Activated CD4-positive, alpha-beta T cell treated with anti-CD3 and anti-CD28 coated beads for 36 hours (primary cell): Measurements from ENCODE around the gene POP7. TPM values are rescaled to one million over a fixed set of nuclear protein-coding genes. Genes with fewer than 3 reads are reported as not detected.

Source experiments
- ATAC-seq: fragments of 200-7000 bp; cut with Tn5 transposase; one replicate; pipeline ENCODE4 v1.10.0; 2021; ENCODE audit warnings: mild to moderate bottlenecking, moderate library complexity
- CTCF ChIA-PET: fragments of 350-600 bp; sonication (Branson Sonifier 250); formaldehyde crosslinking; loops from one replicate; lab custom pipeline; 2021; ENCODE audit warnings: antibody characterized with exemption; lab: Charles Lee
- POLR2A ChIA-PET: fragments of 350-600 bp; sonication (Branson Sonifier 250); formaldehyde crosslinking; loops from one replicate; lab custom pipeline; 2021; ENCODE audit warnings: antibody characterized with exemption, inconsistent platforms; lab: Charles Lee
- DNase-seq: peaks from one replicate; pipeline ENCODE4 v3.0.0-alpha.2; 2020
- H3K27ac Mint-ChIP-seq: one replicate; pipeline ENCODE4 v1.8.0; 2021; ENCODE audit warnings: mixed read lengths
- H3K27me3 Mint-ChIP-seq: one replicate; pipeline ENCODE4 v1.8.0; 2021; ENCODE audit warnings: mixed read lengths
- H3K36me3 Mint-ChIP-seq: one replicate; pipeline ENCODE4 v1.8.0; 2021; ENCODE audit warnings: low read depth, mixed read lengths
- H3K4me1 Mint-ChIP-seq: one replicate; pipeline ENCODE4 v1.8.0; 2021; ENCODE audit warnings: mixed read lengths
- H3K4me3 Mint-ChIP-seq: one replicate; pipeline ENCODE4 v1.8.0; 2021; ENCODE audit warnings: mild to moderate bottlenecking, moderate library complexity, mixed read lengths
- H3K9me3 Mint-ChIP-seq: one replicate; pipeline ENCODE4 v1.8.0; 2021; ENCODE audit warnings: low read depth, mixed read lengths
- intact Hi-C, 2 experiments: fragments of 100-400 bp; cut with DNase I in 1 of 2; cut with micrococcal nuclease in 1 of 2; formaldehyde crosslinking; loops; one replicate each; pipeline versions ENCODE4 v1.14.2 to v1.15.1; 2022 to 2024; cut with DNase I, micrococcal nuclease
- total RNA-seq, 2 experiments: library from RNA; stranded (reverse); gene quantifications; one replicate each; pipeline ENCODE4 v1.2.3, GENCODE V29; 2021

Gene POP7
- total RNA-seq, 2 experiments from 2014 or later, result 46.1 to 59.4 TPM

GRCh38 chr7:100685049-100685605, 20.8 kb upstream of the POP7 start:
- intact Hi-C loops, result no loop called here
- no peak for ATAC-seq
- no peak for DNase-seq
- Mint-ChIP-seq H3K27me3 (no peaks in the 10 kb centered on the region), H3K36me3 (peaks cover 14% of the 10 kb centered on the region), H3K4me3 (no peak overlapping the region), H3K9me3 (no peaks in the 10 kb centered on the region), H3K4me1 (peaks cover 28% of the 10 kb centered on the region), H3K27ac (no peak overlapping the region)
- ChIA-PET CTCF (no interaction called here), POLR2A (no interaction called here)

- POLR2A ChIA-PET, result no interaction called here
These were observed 20.2 kb upstream of the POP7 start for GRCh38 chr7:100685631-100686145.

GRCh38 chr7:100686201-100686821, 19.6 kb upstream of the POP7 start:
- POLR2A ChIA-PET, result no interaction called here
- Mint-ChIP-seq H3K4me3 (no peak overlapping the region), H3K27me3 (no peaks in the 10 kb centered on the region), H3K4me1 (peaks cover 23% of the 10 kb centered on the region), H3K36me3 (peaks cover 13% of the 10 kb centered on the region), H3K9me3 (no peaks in the 10 kb centered on the region), H3K27ac (no peak overlapping the region)
- CTCF ChIA-PET, result no interaction called here
- intact Hi-C loops, result no loop called here
- no peak for ATAC-seq
- DNase-seq, result no peak

More at GRCh38 chr7:100685631-100686145, 20.2 kb upstream of the POP7 start:
- intact Hi-C loops, result no loop called here
- H3K4me1 Mint-ChIP-seq, result peaks cover 23% of the 10 kb centered on the region
- no peak overlapping the region for H3K4me3 Mint-ChIP-seq
- no peaks in the 10 kb centered on the region for H3K27me3 Mint-ChIP-seq
- no peak for ATAC-seq
- no peaks in the 10 kb centered on the region for H3K9me3 Mint-ChIP-seq
- CTCF ChIA-PET, result no interaction called here
- H3K27ac Mint-ChIP-seq, result no peak overlapping the region
- DNase-seq, result no peak
- peaks cover 13% of the 10 kb centered on the region for H3K36me3 Mint-ChIP-seq

GRCh38 chr7:100686822-100687211, 19.1 kb upstream of the POP7 start:
- DNase-seq (no peak), ATAC-seq (no peak)
- ChIA-PET CTCF (no interaction called here), POLR2A (no interaction called here)
- intact Hi-C loops, result no loop called here
- Mint-ChIP-seq H3K4me3 (no peak overlapping the region), H3K9me3 (no peaks in the 10 kb centered on the region), H3K27ac (no peak overlapping the region), H3K27me3 (no peaks in the 10 kb centered on the region), H3K4me1 (peaks cover 23% of the 10 kb centered on the region), H3K36me3 (peaks cover 13% of the 10 kb centered on the region)

GRCh38 chr7:100687261-100687660, 18.7 kb upstream of the POP7 start:
- Mint-ChIP-seq H3K27ac (no peak overlapping the region), H3K27me3 (no peaks in the 10 kb centered on the region), H3K4me1 (peaks cover 27% of the 10 kb centered on the region), H3K36me3 (peaks cover 14% of the 10 kb centered on the region), H3K4me3 (no peak overlapping the region), H3K9me3 (no peaks in the 10 kb centered on the region)
- intact Hi-C loops, result no loop called here
- CTCF ChIA-PET, result interaction anchor here (0.5 to 1.0 kb wide), 2 partner anchors 13 to 25 kb away, joined by 3 to 4 read pairs; no protein-coding TSS in a partner anchor
- ATAC-seq (no peak), DNase-seq (no peak)
- POLR2A ChIA-PET, result interaction anchor here (0.7 kb wide), 1 partner anchor 104 kb away, joined by 4 read pairs; no protein-coding TSS in a partner anchor

GRCh38 chr7:100687751-100688300, 18.1 kb upstream of the POP7 start:
- DNase-seq (no peak), ATAC-seq (no peak)
- POLR2A ChIA-PET, result interaction anchor here (0.7 kb wide), 1 partner anchor 104 kb away, joined by 4 read pairs; no protein-coding TSS in a partner anchor
- no peaks in the 10 kb centered on the region for H3K9me3 Mint-ChIP-seq
- peaks cover 33% of the 10 kb centered on the region for H3K4me1 Mint-ChIP-seq
- peaks cover 19% of the 10 kb centered on the region for H3K36me3 Mint-ChIP-seq
- H3K27me3 Mint-ChIP-seq, result no peaks in the 10 kb centered on the region
- intact Hi-C loops, result no loop called here
- CTCF ChIA-PET, result interaction anchor here (0.5 to 1.0 kb wide), 3 partner anchors 9 to 26 kb away, joined by 3 to 4 read pairs (median 3); no protein-coding TSS in a partner anchor
- no peak overlapping the region for H3K4me3 Mint-ChIP-seq
- no peak overlapping the region for H3K27ac Mint-ChIP-seq

GRCh38 chr7:100688326-100688860, 17.5 kb upstream of the POP7 start:
- Mint-ChIP-seq H3K9me3 (no peaks in the 10 kb centered on the region), H3K27me3 (no peaks in the 10 kb centered on the region), H3K36me3 (peaks cover 21% of the 10 kb centered on the region), H3K4me1 (peaks cover 35% of the 10 kb centered on the region), H3K4me3 (no peak overlapping the region), H3K27ac (peak overlapping the region; percentile 43)
- DNase-seq (no peak), ATAC-seq (no peak)
- ChIA-PET CTCF (interaction anchor here (0.7 to 1.4 kb wide), 5 partner anchors 10 to 550 kb away, joined by 3 to 6 read pairs (median 4); partner anchors contain the start of gene POP7), POLR2A (no interaction called here)
- intact Hi-C loops, result no loop called here

GRCh38 chr7:100689230-100690135, 16.4 kb upstream of the POP7 start:
- ChIA-PET POLR2A (interaction anchor here (0.6 to 1.0 kb wide), 3 partner anchors 8 to 1192 kb away, joined by 3 read pairs; no protein-coding TSS in a partner anchor), CTCF (interaction anchor here (0.5 to 1.4 kb wide), 8 partner anchors 9 to 551 kb away, joined by 3 to 6 read pairs (median 3); partner anchors contain the start of gene POP7)
- Mint-ChIP-seq H3K27me3 (no peaks in the 10 kb centered on the region), H3K4me1 (peaks cover 35% of the 10 kb centered on the region), H3K4me3 (no peak overlapping the region), H3K36me3 (peaks cover 21% of the 10 kb centered on the region), H3K9me3 (no peaks in the 10 kb centered on the region), H3K27ac (no peak overlapping the region)
- no peak for ATAC-seq
- no peak for DNase-seq
- intact Hi-C loops, result loop anchor here (5.0 to 10.0 kb wide), 4 partner anchors 57 to 532 kb away; partner anchors contain the start of genes MOSPD3 (in 1 of the 2), SPACDR (in 1 of the 2) and TRAPPC14 (in 1 of the 2)

GRCh38 chr7:100691676-100692577, 14.0 kb upstream of the POP7 start:
- peak overlapping the region; percentile 89 for H3K4me3 Mint-ChIP-seq
- no peaks in the 10 kb centered on the region for H3K9me3 Mint-ChIP-seq
- ATAC-seq, result peak; percentile 78
- ChIA-PET POLR2A (interaction anchor here (1.2 kb wide), 1 partner anchor 14 kb away, joined by 3 read pairs; the partner anchor contains the start of gene POP7), CTCF (interaction anchor here (0.6 to 7.2 kb wide), 25 partner anchors 9 to 641 kb away, joined by 3 to 104 read pairs (median 6); partner anchors contain the start of genes FBXO24, LRCH4, MOSPD3 and POP7)
- no peaks in the 10 kb centered on the region for H3K27me3 Mint-ChIP-seq
- DNase-seq, result peak; percentile 92
- peaks cover 48% of the 10 kb centered on the region for H3K4me1 Mint-ChIP-seq
- peaks cover 15% of the 10 kb centered on the region for H3K36me3 Mint-ChIP-seq
- H3K27ac Mint-ChIP-seq, result peak overlapping the region; percentile 88
- intact Hi-C loops, result loop anchor here (1.0 to 10.0 kb wide), 9 partner anchors 17 to 535 kb away; partner anchors contain the start of genes MOSPD3 (in 1 of the 2), SPACDR (in 1 of the 2) and TRAPPC14 (in 1 of the 2)
